Fibroblast of pulmonary artery (primary cell): ENCODE data around the gene FOXO3.

Source experiments
- DNase-seq: peaks from one replicate; pipeline ENCODE4 v3.0.0-alpha.2; 2010; ENCODE audit warnings: low read depth
- H3K4me3 ChIP-seq: replicated peaks from 2 replicates; pipeline ENCODE4 v1.5.1; 2011; ENCODE audit warnings: low read depth, mild to moderate bottlenecking, control low read depth, low read length, moderate library complexity
- CTCF ChIP-seq: IDR thresholded peaks from 2 replicates; pipeline ENCODE4 v1.5.1; 2011; ENCODE audit warnings: mild to moderate bottlenecking, control low read depth, low read length, inconsistent platforms; ENCODE audit errors: missing control alignments

The FOXO3 gene

GRCh38 chr6:108561742-108562502 lies 1.2 kb downstream of the FOXO3 start:
- no peak for DNase-seq
- TF ChIP-seq CTCF = no peak
- H3K4me3 ChIP-seq = peak overlapping the region; percentile 96

DNA sequence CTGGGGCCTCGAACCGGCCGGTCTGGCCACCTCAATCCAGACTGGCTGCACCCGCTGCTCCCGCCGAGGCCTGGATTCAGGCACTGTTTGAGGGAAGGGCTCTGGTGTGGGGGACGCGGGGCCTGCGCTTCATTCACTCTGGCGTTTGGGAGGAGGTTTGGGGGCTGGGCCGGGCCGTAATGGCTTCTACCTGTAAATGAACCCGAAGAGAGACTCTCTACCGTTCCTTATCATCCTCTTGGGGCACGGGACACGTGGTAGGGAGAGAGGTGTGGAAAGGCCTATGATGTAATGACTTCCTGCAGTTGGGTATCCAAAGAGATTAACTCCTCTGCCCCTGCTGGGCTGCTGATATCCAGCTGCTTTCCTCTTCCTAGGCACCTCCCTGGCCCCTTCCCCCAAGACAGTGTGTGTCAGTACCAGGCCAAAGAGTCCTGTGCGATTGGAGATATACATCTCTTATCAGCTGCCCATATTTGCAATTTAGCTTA lies 1.8 kb downstream of the FOXO3 start:
- DNase-seq = peak; percentile 83
- no peak for TF ChIP-seq CTCF
- H3K4me3 ChIP-seq = peak overlapping the region; percentile 96

- no peak for TF ChIP-seq CTCF
- H3K4me3 ChIP-seq = peak overlapping the region; percentile 96
- no peak for DNase-seq
Observed at GRCh38 chr6:108563292-108563691, 2.6 kb downstream of the FOXO3 start.

GRCh38 chr6:108564178-108564577 lies 3.5 kb downstream of the FOXO3 start:
- no peak for TF ChIP-seq CTCF
- peak; percentile 79 for DNase-seq
- H3K4me3 ChIP-seq = peak overlapping the region; percentile 96

DNA sequence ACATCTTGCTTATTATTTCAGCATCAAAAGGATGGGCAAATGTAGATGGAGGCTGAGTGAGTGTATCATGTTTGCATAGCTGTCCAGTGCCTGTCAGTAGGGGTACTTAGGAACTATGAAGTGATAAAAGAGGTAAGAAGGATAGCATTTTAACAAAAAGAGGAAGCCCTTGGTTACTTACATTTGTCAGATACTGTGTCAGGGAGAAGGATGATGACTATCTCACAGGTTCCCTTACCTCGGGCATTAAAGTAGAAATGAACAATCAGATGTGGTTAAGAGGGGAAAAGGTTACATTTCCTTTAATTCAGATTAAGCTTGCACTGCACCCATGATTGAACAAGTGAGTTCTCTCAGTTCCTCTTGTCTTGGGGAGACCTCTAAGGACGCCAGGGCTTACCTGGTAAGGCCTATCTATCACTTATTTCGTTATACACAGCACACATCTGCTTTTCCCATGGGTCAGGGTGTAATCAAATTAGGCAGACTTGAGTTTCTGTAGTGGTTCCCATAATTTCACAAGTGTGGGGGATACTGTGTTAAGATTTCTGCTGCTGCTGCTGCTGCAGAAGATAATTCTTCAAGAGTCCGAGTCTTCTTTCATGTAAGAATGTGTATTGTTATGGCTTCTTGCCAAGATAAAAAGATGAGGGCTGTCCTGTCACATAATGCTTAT lies 4.5 kb downstream of the FOXO3 start:
- no peak for TF ChIP-seq CTCF
- DNase-seq = no peak
- H3K4me3 ChIP-seq = peak overlapping the region; percentile 96

DNA sequence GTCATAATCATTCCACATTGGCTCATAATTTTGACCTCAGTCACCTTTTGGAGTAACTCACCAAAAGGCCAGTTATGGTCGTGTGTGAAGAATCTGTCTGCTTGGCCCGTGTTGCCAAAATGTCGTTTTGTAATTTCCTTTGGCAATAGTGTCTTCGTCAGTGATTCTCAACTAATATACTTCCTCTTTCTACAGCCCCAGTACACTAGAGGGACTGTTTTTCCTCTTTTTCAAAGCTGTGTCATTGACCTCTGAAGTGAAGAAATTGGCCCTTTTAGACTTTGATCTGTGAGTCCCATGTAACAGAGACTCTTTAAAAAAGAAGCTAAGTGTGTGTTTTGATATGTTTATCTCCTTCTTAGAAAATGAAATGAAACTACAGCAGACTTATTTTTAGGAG lies 5.2 kb downstream of the FOXO3 start:
- peak; percentile 91 for DNase-seq
- peak overlapping the region; percentile 96 for H3K4me3 ChIP-seq
- peak; percentile 40 for TF ChIP-seq CTCF

- DNase-seq = no peak
- no peak for TF ChIP-seq CTCF
- peak overlapping the region; percentile 8 for H3K4me3 ChIP-seq
Observed at GRCh38 chr6:108566406-108566805, 5.7 kb downstream of the FOXO3 start.
